Neuron (in vitro differentiated cells): ENCODE data around the gene SOAT2.
A peak's percentile ranks its signal among the peaks of the same experiment; 100 is the strongest.

Experiments
- H2AFZ ChIP-seq: one replicate; pipeline ENCODE4 v1.6.1; 2013; ENCODE audit warnings: low read depth, mild to moderate bottlenecking, inconsistent platforms, low read length, moderate library complexity
- H3K27me3 ChIP-seq: one replicate; pipeline ENCODE4 v1.6.1; 2013; ENCODE audit warnings: low read length; ENCODE audit not compliant: insufficient read depth
- H3K36me3 ChIP-seq: one replicate; pipeline ENCODE4 v1.6.1; 2013; ENCODE audit warnings: low read length; ENCODE audit not compliant: insufficient read depth
- H3K4me1 ChIP-seq: one replicate; pipeline ENCODE4 v1.6.1; 2013; ENCODE audit warnings: low read length; ENCODE audit not compliant: insufficient read depth
- H3K4me3 ChIP-seq: 2 replicates; pipeline ENCODE4 v1.5.1; 2013; ENCODE audit warnings: mild to moderate bottlenecking, low read length, moderate library complexity
- H3K9me3 ChIP-seq: one replicate; pipeline ENCODE4 v1.6.1; 2013; ENCODE audit warnings: low read length

The SOAT2 gene

GRCh38 chr12:53068811-53069585 is 34.3 kb upstream of the SOAT2 start:
- Histone ChIP-seq H3K36me3 (peaks cover 5% of the 10 kb centered on the region), H3K27me3 (no peaks in the 10 kb centered on the region), H3K4me3 (no peak overlapping the region), H3K4me1 (peaks cover 13% of the 10 kb centered on the region), H3K9me3 (no peaks in the 10 kb centered on the region), H2AFZ (no peak overlapping the region)

- Histone ChIP-seq H3K4me3 (no peak overlapping the region), H3K4me1 (peaks cover 13% of the 10 kb centered on the region), H2AFZ (no peak overlapping the region), H3K27me3 (no peaks in the 10 kb centered on the region), H3K9me3 (no peaks in the 10 kb centered on the region), H3K36me3 (peaks cover 10% of the 10 kb centered on the region)
Observed at GRCh38 chr12:53069621-53070410, 33.5 kb upstream of the SOAT2 start.

DNA sequence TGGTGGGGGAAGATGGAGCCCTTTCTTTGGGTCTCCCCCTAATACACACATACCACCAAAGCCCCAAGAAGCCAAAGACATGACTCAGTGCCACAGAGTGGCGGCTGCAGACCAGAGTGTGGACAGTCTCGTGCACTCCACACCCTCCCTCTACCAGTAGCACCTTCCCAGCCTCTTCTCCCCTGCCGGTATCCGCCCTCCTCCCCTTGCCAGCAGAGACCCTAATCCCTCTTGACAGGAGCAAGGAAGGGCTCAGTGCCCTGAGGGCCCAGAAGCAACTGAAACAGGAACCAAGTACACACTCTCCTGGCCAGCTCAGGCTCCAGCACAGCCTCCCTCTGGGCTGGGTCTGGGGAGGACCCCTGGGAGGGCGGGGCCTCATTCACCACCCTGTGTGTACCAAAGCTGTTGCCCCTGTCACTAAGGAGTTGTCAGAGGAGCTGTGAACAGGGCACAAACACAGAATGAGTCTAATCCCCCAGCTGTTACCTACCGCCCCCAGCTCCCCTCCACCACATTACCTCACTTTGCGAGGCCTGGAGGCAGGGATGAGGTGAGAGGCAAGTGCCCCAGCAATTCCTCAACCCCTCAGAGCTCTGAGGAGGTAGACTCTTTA is 32.3 kb upstream of the SOAT2 start:
- peaks cover 16% of the 10 kb centered on the region for H3K36me3 ChIP-seq
- no peaks in the 10 kb centered on the region for H3K9me3 ChIP-seq
- H3K4me3 ChIP-seq = no peak overlapping the region
- no peaks in the 10 kb centered on the region for H3K27me3 ChIP-seq
- H3K4me1 ChIP-seq = peaks cover 13% of the 10 kb centered on the region
- H2AFZ ChIP-seq = no peak overlapping the region

DNA sequence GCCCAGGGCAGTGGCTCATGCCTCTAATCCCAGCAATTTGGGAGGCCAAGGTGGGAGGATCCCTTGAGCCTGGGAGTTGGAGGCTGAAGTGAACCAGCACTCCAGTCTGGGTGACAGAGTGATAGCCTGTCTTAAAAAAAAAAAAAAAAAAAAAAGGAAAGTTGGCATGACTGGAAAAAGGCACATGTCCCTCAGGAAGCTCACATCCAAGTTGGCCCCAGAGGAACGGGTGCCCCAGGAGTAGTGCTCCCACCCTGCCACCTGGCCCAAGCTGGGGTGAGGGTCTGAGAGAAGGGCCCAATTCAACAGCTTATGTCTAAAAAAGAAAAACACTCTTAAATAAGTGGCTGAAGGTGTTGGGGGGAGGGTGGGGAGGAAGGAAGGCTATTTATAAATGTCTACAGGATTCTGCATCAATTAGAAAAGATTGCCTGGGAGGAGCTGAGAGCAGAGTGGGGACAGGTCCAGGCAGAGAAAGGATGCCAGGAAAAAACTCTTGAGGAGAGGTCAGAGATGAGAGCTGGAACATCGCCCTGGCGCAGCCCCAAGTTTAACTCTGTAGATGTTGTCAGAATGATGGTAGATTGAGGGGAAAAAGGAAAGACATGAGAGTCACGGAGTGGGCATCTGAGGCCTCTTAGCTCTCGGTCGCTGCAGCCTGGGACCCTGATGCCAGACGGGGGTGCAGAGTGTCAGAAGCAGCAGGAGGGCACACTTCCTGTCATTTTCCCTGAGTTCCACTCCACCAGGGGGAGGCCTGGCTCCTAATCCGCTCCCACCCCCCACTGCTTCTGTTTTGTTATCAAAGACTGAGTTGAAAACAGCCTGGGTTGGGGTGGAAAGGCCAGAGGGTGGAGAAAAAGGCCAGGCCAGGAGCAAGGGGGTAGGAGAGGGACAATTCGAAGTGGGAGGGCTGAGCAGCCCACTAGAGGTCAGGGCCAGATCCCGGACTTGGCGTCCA is 31.4 kb upstream of the SOAT2 start:
- Histone ChIP-seq H3K4me1 (peaks cover 13% of the 10 kb centered on the region), H3K36me3 (peaks cover 18% of the 10 kb centered on the region), H3K27me3 (no peaks in the 10 kb centered on the region), H3K9me3 (no peaks in the 10 kb centered on the region), H2AFZ (no peak overlapping the region), H3K4me3 (no peak overlapping the region)

DNA sequence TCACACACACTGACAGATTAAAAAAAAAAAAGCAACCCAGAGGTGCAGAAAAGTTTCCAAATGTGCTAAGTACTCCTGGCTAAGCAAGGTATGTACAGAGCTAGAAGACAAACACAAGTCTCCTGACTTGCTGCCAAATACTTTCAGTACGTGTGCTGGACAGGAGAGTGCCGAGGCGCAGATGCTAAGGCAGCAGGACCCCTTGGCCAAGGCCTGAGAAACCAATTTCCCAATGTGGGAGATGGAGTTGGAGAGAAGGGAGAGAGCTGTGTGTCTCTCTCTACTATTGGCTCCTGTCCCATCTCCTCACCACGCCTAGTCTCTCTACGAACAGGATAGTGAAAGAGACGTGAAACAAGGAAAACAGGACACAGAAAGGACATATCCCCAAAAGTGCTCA is 29.4 kb upstream of the SOAT2 start:
- no peaks in the 10 kb centered on the region for H3K27me3 ChIP-seq
- H3K4me1 ChIP-seq = peaks cover 17% of the 10 kb centered on the region
- no peak overlapping the region for H2AFZ ChIP-seq
- H3K36me3 ChIP-seq = peaks cover 18% of the 10 kb centered on the region
- no peak overlapping the region for H3K4me3 ChIP-seq
- H3K9me3 ChIP-seq = no peaks in the 10 kb centered on the region

DNA sequence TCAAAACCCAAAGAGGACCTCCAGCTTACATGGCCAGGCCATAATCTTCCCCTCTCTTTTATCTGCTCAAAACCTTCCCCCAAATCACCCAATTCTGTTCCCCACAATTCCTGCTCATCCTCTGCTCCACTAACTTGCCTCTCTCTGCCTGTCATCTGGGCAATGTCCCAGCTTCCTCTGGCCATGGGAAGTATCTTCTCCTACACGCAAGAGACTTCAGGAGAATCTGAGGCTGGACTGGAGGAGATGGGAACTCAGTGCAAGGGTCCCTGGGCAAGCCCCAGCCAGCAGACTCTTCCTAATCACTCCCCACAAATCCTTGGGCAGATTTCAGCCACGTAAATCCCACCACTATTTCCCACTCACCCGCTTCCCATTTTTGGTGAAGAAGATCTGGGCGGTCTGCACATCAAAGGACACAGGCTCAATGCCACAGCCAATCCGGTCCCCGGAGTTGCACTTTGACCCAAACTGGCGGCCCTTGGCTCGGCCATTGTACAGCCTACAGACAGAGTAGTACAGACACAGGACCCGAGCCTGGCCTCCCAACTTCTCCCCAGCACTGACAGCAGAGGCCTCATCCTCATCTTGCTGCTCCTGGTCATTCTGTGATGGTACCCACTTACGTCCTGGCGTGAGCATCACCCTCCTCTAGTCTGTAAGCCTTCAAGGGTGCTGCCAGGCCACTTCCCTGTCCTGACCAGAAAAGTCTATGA is 28.8 kb upstream of the SOAT2 start:
- Histone ChIP-seq H3K4me3 (no peak overlapping the region), H3K9me3 (no peaks in the 10 kb centered on the region), H3K36me3 (peaks cover 18% of the 10 kb centered on the region), H2AFZ (no peak overlapping the region), H3K27me3 (no peaks in the 10 kb centered on the region), H3K4me1 (peaks cover 17% of the 10 kb centered on the region)

DNA sequence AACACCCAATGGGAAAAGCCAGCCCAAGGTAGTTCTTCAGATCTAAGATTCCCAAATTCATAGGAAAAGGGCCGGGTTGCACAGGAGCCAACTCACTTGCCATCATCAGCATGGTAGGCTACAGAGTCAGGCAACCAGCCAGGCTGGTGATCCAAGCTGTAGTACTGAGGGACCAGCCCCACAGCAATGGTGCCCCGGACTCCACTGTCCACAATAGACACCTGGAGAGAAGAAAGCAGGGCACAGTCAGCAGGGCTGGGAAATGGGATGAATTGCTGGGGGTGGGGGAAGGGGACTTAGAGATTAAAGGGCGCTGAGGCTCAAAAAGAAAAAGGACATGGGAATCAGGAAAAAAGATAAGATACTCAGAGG is 28.3 kb upstream of the SOAT2 start:
- Histone ChIP-seq H3K9me3 (no peaks in the 10 kb centered on the region), H3K4me3 (no peak overlapping the region), H3K36me3 (peaks cover 18% of the 10 kb centered on the region), H3K27me3 (no peaks in the 10 kb centered on the region), H3K4me1 (peaks cover 19% of the 10 kb centered on the region), H2AFZ (no peak overlapping the region)

DNA sequence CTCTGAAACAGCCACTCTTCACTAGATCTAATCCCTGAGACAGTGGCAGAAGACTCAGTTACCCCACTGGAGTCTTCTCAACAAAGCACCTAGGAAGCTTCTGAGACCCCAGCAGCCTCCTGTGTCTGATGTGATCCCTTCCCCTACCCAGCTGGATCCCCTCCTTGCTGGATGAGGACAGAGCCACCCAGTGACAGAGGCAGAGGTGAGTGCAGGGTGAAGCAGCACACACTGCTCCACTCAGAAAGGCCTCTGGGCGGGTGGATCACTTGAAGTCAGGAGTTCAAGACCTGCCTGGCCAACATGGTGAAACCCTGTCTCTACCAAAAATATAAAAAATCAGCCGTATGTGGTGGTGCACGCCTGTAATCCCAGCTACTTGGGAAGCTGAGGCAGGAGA is 26.8 kb upstream of the SOAT2 start:
- H2AFZ ChIP-seq = no peak overlapping the region
- H3K27me3 ChIP-seq = no peaks in the 10 kb centered on the region
- H3K4me3 ChIP-seq = no peak overlapping the region
- H3K36me3 ChIP-seq = peaks cover 18% of the 10 kb centered on the region
- H3K4me1 ChIP-seq = peaks cover 19% of the 10 kb centered on the region
- no peaks in the 10 kb centered on the region for H3K9me3 ChIP-seq

GRCh38 chr12:53077030-53077429 is 26.3 kb upstream of the SOAT2 start:
- Histone ChIP-seq H3K4me3 (no peak overlapping the region), H3K4me1 (peaks cover 16% of the 10 kb centered on the region), H3K36me3 (peaks cover 18% of the 10 kb centered on the region), H3K9me3 (no peaks in the 10 kb centered on the region), H3K27me3 (no peaks in the 10 kb centered on the region), H2AFZ (no peak overlapping the region)

DNA sequence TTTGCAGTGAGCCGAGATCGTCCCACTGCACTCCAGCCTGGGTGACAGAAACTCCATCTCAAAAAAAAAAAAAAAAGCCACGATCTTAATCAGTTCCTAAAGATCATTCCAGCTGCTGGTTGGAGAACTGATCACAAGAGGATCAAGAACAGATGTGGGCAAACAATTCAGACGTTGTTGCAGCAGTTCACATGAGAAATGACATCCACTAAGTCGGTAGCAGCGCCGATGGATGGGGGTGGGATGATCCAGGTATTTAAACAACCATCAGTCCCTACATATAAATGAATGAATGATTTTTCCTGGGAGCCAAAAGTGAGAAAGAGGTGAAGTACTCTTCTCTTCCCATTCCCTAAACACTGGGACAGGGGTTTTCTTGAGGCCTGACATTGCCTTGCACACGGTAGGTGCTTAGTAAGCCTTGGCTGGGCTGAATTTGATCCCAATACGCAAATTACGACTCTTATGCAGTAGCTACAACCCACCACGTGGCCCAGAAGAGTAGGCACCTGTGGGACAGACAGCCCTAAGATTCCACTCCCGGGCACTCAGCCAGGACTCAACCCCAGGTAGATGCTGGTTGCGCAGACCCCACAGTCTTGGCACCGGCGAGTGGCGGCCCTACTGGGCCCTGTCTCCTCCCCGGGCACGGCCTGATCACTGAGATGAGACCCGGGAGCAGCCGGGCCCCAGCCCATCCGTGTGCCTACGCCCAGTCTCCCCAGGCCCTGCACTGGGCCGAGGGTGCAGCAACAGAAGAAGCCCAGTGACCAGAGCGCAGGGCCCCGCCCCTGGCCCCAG is 24.7 kb upstream of the SOAT2 start:
- peaks cover 18% of the 10 kb centered on the region for H3K36me3 ChIP-seq
- peak overlapping the region; percentile 48 for H2AFZ ChIP-seq
- no peaks in the 10 kb centered on the region for H3K9me3 ChIP-seq
- peak overlapping the region; percentile 79 for H3K4me3 ChIP-seq
- peaks cover 6% of the 10 kb centered on the region for H3K4me1 ChIP-seq
- no peaks in the 10 kb centered on the region for H3K27me3 ChIP-seq

DNA sequence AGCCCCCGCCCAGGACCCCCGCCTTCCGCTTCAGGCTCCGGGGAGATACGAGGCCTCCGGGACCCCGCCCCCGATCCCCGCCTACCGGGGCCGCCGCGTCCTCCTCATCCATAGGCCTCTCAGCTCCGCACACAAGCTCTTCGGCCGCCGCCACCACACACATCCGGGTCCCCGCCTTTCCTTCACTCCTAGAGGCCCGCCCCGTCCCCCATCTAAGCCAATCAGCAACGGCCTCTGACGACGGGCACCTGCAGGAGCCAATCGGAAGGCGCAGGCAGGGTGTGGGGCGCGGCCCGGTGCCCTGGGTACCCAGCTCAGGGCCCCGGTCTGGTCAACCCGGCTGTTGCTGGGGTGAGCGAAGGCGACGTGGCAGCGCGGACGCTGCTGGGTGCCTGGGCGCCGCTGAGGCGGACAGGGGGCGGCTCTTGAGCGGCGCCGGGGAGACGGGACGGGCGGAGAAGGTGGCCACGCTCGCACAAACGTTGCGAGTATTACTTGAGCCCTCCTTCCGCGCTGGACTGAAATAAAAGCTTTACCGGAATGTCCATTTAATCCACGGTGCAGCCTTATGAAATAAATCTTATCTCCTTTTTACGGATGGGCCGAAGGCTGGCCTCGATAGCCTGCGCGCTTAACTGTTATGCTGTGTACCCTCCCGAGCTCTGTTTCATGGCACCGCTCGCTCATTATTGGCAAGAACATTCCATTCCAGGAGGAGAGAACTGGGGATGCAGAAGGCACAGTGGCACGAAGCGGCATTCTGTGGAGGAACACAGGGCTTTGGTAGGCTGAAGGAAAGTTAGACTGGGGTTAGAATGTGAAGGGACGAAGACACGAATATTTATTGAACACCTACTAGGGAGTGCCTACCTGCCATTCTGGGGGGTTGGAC is 23.8 kb upstream of the SOAT2 start, which contains the start of gene SPRYD3:
SPRYD3 (minus strand) TSS at position 165 of the 892 bp plus-strand sequence; CDS start at position 108, 57 bp downstream.
- H2AFZ ChIP-seq = peak within 1 kb of the TSS; percentile 59
- H3K36me3 ChIP-seq = peaks cover 12% of the 10 kb centered on the region
- no peaks in the 10 kb centered on the region for H3K9me3 ChIP-seq
- H3K4me1 ChIP-seq = peaks cover 6% of the 10 kb centered on the region
- H3K4me3 ChIP-seq = peak within 1 kb of the TSS; percentile 79
- H3K27me3 ChIP-seq = no peaks in the 10 kb centered on the region
